SK-N-DZ (cell line): ENCODE measurements around the gene UGGT1.
"Not testable (repeated sequence)": the region's sequence is repeated elsewhere in the genome, so short reads cannot be mapped to it uniquely, and the experiment has no call there.

Experiments used
- DNase-seq: peaks from one replicate; pipeline ENCODE4 v3.0.0-alpha.2; 2015; ENCODE audit warnings: low spot score

UGGT1 gene

GRCh38 chr2:128174067-128174466 is 83.1 kb downstream of the UGGT1 start:
- not testable (repeated sequence) for DNase-seq

GRCh38 chr2:128177315-128177714 is 86.3 kb downstream of the UGGT1 start:
- no peak for DNase-seq

- no peak for DNase-seq
Observed at GRCh38 chr2:128178149-128178649, 87.2 kb downstream of the UGGT1 start.

GRCh38 chr2:128178650-128179460 is 87.9 kb downstream of the UGGT1 start:
- DNase-seq = peak; percentile 22

- DNase-seq = no peak
Observed at GRCh38 chr2:128179461-128179755, 88.4 kb downstream of the UGGT1 start.

- no peak for DNase-seq
Observed at GRCh38 chr2:128180031-128180430, 89.0 kb downstream of the UGGT1 start.

- no peak for DNase-seq
Observed at GRCh38 chr2:128185576-128185975, 94.6 kb downstream of the UGGT1 start.

GRCh38 chr2:128187032-128187654 is 96.1 kb downstream of the UGGT1 start:
- DNase-seq = no peak

- DNase-seq = no peak
Observed at GRCh38 chr2:128195435-128195984, 104.5 kb downstream of the UGGT1 start.

- no peak for DNase-seq
Observed at GRCh38 chr2:128196026-128196425, 105.0 kb downstream of the UGGT1 start.

- DNase-seq = no peak
Observed at GRCh38 chr2:128196471-128196931, 105.5 kb downstream of the UGGT1 start.

- no peak for DNase-seq
Observed at GRCh38 chr2:128197059-128197458, 106.1 kb downstream of the UGGT1 start.

GRCh38 chr2:128198656-128199055 is 107.7 kb downstream of the UGGT1 start:
- peak; percentile 4 for DNase-seq

GRCh38 chr2:128199141-128199540 is 108.1 kb downstream of the UGGT1 start:
- DNase-seq = no peak

GRCh38 chr2:128202791-128203190 is 111.8 kb downstream of the UGGT1 start:
- DNase-seq = no peak

GRCh38 chr2:128206245-128206644 is 115.2 kb downstream of the UGGT1 start:
- no peak for DNase-seq

- DNase-seq = no peak
Observed at GRCh38 chr2:128208023-128208422, 117.0 kb downstream of the UGGT1 start.

GRCh38 chr2:128208631-128209324 is 117.8 kb downstream of the UGGT1 start:
- DNase-seq = not testable (repeated sequence)

GRCh38 chr2:128214251-128214650 is 123.3 kb downstream of the UGGT1 start:
- DNase-seq = no peak

GRCh38 chr2:128214866-128215460 is 124.0 kb downstream of the UGGT1 start:
- no peak for DNase-seq

- DNase-seq = no peak
Observed at GRCh38 chr2:128215897-128216642, 125.1 kb downstream of the UGGT1 start.
